Fibroblast of skin of back (primary cell): ENCODE data around the gene NPBWR2.
A peak's percentile ranks its signal among the peaks of the same experiment; 100 is the strongest.

Source experiments
- DNase-seq: peaks from one replicate; pipeline ENCODE4 v3.0.0-alpha.2; 2013

Gene NPBWR2

GRCh38 chr20:64055893-64056638 is 51.3 kb downstream of the NPBWR2 start:
- DNase-seq: peak; percentile 66

- DNase-seq: no peak
Measured at GRCh38 chr20:64055396-64055892, 51.9 kb downstream of the NPBWR2 start.

GRCh38 chr20:64053841-64054661 is 53.3 kb downstream of the NPBWR2 start:
- peak; percentile 46 for DNase-seq
